ENCODE measurements around the gene SLC6A8.

DNA sequence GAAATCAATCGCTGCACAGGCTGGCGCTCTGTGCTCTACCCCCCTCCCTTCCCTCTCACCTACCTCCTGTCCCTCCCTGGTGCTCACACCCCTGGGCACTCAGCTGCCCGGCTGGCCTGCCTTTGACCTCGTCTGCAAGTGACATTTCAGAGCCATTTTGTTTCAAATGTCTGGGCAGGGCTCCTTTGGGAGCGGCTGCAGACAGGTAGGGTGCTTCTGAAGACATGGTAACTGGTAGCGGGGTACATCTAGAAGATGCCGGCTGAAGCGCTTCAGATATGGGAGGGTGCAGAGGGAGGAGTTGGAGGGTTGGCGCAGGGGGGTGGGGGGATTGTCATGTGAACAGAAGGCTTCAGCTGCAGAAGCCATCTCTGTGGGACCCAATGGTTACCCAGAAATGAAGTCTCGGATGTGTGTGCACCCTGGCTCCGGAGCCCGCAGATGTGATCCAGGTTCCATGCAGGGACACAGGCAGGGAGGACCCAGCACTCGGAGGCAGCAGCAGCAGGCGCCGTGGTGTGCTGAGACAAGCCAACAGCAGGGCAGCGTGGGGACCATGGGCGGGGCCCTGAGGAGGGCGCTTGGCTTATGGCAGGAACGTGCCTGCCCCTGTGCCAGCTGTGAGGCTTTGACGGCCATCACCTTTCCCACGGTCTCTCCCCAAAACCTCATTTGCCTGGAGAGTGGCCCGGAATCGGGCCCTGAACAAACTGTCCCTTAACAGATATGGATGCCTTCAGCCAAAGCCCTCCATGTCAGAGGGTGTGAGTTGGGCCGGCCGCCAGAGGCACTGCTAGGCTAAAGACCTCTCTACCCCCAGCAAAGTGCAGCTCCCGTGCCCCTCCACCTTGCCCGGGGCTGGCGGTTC is 48.3 kb upstream of the SLC6A8 start:
- TF ChIP-seq CTCF (IDR thresholded peaks at IDR 0.05), result no peak
- TF ChIP-seq POLR2A (IDR thresholded peaks at IDR 0.05), result no peak
